ENCODE data around the gene REEP3.

Gene REEP3

GRCh38 chr10:63504145-63504881, 16.9 kb upstream of the REEP3 start:
- no peak overlapping the region for H3K4me3 ChIP-seq (ENCODE audit: low read length)
- no peak overlapping the region for H3K4me2 ChIP-seq (ENCODE audit: low read depth, low read length)
- no peaks in the 10 kb centered on the region for H3K4me1 ChIP-seq (ENCODE audit: low read length)
- peaks cover 4% of the 10 kb centered on the region; the same call in 1 of the 2 replicates for H4K20me1 ChIP-seq (ENCODE audit: insufficient read depth, low read length)
- H2AFZ ChIP-seq (ENCODE audit: low read length), result no peak overlapping the region
- TF ChIP-seq, protein P1, sequence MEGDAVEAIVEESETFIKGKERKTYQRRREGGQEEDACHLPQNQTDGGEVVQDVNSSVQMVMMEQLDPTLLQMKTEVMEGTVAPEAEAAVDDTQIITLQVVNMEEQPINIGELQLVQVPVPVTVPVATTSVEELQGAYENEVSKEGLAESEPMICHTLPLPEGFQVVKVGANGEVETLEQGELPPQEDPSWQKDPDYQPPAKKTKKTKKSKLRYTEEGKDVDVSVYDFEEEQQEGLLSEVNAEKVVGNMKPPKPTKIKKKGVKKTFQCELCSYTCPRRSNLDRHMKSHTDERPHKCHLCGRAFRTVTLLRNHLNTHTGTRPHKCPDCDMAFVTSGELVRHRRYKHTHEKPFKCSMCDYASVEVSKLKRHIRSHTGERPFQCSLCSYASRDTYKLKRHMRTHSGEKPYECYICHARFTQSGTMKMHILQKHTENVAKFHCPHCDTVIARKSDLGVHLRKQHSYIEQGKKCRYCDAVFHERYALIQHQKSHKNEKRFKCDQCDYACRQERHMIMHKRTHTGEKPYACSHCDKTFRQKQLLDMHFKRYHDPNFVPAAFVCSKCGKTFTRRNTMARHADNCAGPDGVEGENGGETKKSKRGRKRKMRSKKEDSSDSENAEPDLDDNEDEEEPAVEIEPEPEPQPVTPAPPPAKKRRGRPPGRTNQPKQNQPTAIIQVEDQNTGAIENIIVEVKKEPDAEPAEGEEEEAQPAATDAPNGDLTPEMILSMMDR (IDR thresholded peaks at IDR 0.05; ENCODE audit: low read length), result no peak
- TF ChIP-seq EZH2phosphoT487 (IDR thresholded peaks at IDR 0.05; ENCODE audit: low read length), result no peak
- H3K36me3 ChIP-seq (replicated peaks; ENCODE audit: insufficient read depth, low read length), result no peaks in the 10 kb centered on the region
- H3K27ac ChIP-seq (ENCODE audit: low read length), result no peak overlapping the region
- no peaks in the 10 kb centered on the region for H3F3A ChIP-seq (ENCODE audit: insufficient read depth, low read length)
- peaks cover 92% of the 10 kb centered on the region for H3K79me2 ChIP-seq (ENCODE audit: low read length)
- H3K9ac ChIP-seq (ENCODE audit: low read length), result no peak overlapping the region
- no peak for DNase-seq
- no peaks in the 10 kb centered on the region for H3K27me3 ChIP-seq (replicated peaks; ENCODE audit: insufficient read depth, low read length)
- no peaks in the 10 kb centered on the region for H3K9me3 ChIP-seq (replicated peaks; ENCODE audit: insufficient read depth, low read length)
- no peaks in the 10 kb centered on the region for H3K9me2 ChIP-seq (replicated peaks; ENCODE audit: insufficient read depth, low read length)

DNA sequence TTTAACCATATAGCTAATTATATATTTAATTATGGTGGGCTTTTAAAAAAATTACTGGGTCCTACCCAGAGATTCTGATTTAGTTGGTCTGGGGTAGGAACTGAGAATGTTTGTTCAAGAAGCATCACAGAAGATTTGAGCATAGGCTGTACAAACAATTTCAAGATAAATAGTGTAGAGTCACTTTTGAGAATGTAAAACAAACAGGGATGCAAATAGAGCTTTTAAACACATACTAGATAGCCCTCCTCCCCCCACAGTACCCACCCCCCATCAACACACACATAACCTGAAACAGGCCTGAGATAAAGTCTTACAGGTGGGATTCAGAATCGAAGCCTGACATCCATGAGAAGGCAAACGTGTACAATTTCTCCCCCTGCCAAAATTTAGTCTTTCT, 15.6 kb upstream of the REEP3 start:
- no peak overlapping the region for H3K4me3 ChIP-seq (ENCODE audit: low read length)
- TF ChIP-seq, protein P1 (IDR thresholded peaks at IDR 0.05; ENCODE audit: low read length), result no peak
- no peak for TF ChIP-seq EZH2phosphoT487 (IDR thresholded peaks at IDR 0.05; ENCODE audit: low read length)
- TF ChIP-seq EZH2 (optimal IDR thresholded peaks at IDR 0.05; ENCODE audit: low read depth, low read length), result no peak
- H3K27me3 ChIP-seq (replicated peaks; ENCODE audit: insufficient read depth, low read length), result no peaks in the 10 kb centered on the region
- H3K9me2 ChIP-seq (replicated peaks; ENCODE audit: insufficient read depth, low read length), result no peaks in the 10 kb centered on the region
- no peaks in the 10 kb centered on the region for H3K4me1 ChIP-seq (ENCODE audit: low read length)
- H3K36me3 ChIP-seq (replicated peaks; ENCODE audit: insufficient read depth, low read length), result no peaks in the 10 kb centered on the region
- no peaks in the 10 kb centered on the region for H3F3A ChIP-seq (ENCODE audit: insufficient read depth, low read length)
- no peak overlapping the region for H3K9ac ChIP-seq (ENCODE audit: low read length)
- no peak overlapping the region for H3K4me2 ChIP-seq (ENCODE audit: low read depth, low read length)
- H3K79me2 ChIP-seq (ENCODE audit: low read length), result peaks cover 93% of the 10 kb centered on the region
- no peaks in the 10 kb centered on the region for H3K9me3 ChIP-seq (replicated peaks; ENCODE audit: insufficient read depth, low read length)
- DNase-seq, result no peak
- H3K27ac ChIP-seq (ENCODE audit: low read length), result no peak overlapping the region
- no peak overlapping the region for H2AFZ ChIP-seq (ENCODE audit: low read length)
- peaks cover 4% of the 10 kb centered on the region; the same call in 1 of the 2 replicates for H4K20me1 ChIP-seq (ENCODE audit: insufficient read depth, low read length)

DNA sequence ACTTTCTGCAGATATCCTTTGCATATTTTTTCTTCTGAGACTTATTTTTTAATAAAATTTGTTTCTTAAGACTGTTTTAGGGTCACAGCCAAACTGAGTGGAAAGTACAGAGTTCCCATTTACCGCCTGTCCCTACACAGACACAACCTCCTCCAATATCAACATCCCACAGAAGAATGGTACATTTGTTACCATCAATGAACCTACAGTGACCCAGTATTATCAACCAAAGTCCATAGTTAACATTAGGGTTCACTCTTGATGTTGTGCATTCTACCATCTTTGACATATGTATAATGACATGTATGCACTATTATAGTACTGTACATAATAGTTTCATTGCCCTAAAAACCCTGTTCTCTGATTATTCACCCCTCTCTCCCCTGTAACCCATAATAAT, 14.6 kb upstream of the REEP3 start:
- Histone ChIP-seq H4K20me1 (ENCODE audit: insufficient read depth, low read length) (peaks cover 4% of the 10 kb centered on the region; the same call in 1 of the 2 replicates), H3F3A (ENCODE audit: insufficient read depth, low read length) (no peaks in the 10 kb centered on the region), H3K9me2 (replicated peaks; ENCODE audit: insufficient read depth, low read length) (no peaks in the 10 kb centered on the region), H2AFZ (ENCODE audit: low read length) (no peak overlapping the region), H3K9ac (ENCODE audit: low read length) (no peak overlapping the region), H3K4me2 (ENCODE audit: low read depth, low read length) (no peak overlapping the region), H3K27ac (ENCODE audit: low read length) (no peak overlapping the region), H3K4me1 (ENCODE audit: low read length) (no peaks in the 10 kb centered on the region), H3K36me3 (replicated peaks; ENCODE audit: insufficient read depth, low read length) (no peaks in the 10 kb centered on the region), H3K4me3 (ENCODE audit: low read length) (no peak overlapping the region), H3K27me3 (replicated peaks; ENCODE audit: insufficient read depth, low read length) (no peaks in the 10 kb centered on the region), H3K9me3 (replicated peaks; ENCODE audit: insufficient read depth, low read length) (no peaks in the 10 kb centered on the region), H3K79me2 (ENCODE audit: low read length) (peaks cover 95% of the 10 kb centered on the region)
- TF ChIP-seq, protein P1 (IDR thresholded peaks at IDR 0.05; ENCODE audit: low read length), result no peak
- TF ChIP-seq EZH2 (optimal IDR thresholded peaks at IDR 0.05; ENCODE audit: low read depth, low read length), result no peak
- no peak for DNase-seq

Data from MM.1S (cell line).